Measurements from ENCODE around the gene SETD1A.

Gene SETD1A

DNA sequence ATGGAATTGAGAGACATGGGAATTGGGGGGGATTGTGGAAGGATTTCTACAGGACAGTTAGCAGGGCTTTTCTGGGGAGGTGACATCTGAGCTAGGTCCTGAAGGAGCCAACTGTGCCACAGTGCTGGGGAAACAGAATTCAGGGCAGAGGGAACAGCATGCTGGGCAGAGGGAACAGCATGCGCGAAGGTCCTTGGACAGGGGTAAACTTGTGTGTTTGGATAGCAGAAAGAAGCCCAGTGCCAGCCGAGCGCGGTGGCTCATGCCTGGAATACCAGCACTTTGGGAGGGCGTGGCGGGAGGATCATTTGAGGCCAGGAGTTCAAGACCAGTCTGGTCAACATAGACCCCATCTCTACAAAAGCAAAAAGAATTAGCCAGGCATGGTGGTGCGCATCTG is 49.0 kb downstream of the SETD1A start:
- Histone ChIP-seq H3K4me3 (replicated peaks; ENCODE audit: insufficient read depth, low read length) (no peak overlapping the region), H3K27ac (replicated peaks) (no peak overlapping the region), H3K27me3 (ENCODE audit: insufficient read depth, poor library complexity, severe bottlenecking) (peaks cover 40% of the 10 kb centered on the region)
- TF ChIP-seq, protein P1, sequence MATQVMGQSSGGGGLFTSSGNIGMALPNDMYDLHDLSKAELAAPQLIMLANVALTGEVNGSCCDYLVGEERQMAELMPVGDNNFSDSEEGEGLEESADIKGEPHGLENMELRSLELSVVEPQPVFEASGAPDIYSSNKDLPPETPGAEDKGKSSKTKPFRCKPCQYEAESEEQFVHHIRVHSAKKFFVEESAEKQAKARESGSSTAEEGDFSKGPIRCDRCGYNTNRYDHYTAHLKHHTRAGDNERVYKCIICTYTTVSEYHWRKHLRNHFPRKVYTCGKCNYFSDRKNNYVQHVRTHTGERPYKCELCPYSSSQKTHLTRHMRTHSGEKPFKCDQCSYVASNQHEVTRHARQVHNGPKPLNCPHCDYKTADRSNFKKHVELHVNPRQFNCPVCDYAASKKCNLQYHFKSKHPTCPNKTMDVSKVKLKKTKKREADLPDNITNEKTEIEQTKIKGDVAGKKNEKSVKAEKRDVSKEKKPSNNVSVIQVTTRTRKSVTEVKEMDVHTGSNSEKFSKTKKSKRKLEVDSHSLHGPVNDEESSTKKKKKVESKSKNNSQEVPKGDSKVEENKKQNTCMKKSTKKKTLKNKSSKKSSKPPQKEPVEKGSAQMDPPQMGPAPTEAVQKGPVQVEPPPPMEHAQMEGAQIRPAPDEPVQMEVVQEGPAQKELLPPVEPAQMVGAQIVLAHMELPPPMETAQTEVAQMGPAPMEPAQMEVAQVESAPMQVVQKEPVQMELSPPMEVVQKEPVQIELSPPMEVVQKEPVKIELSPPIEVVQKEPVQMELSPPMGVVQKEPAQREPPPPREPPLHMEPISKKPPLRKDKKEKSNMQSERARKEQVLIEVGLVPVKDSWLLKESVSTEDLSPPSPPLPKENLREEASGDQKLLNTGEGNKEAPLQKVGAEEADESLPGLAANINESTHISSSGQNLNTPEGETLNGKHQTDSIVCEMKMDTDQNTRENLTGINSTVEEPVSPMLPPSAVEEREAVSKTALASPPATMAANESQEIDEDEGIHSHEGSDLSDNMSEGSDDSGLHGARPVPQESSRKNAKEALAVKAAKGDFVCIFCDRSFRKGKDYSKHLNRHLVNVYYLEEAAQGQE (IDR thresholded peaks at IDR 0.05; ENCODE audit: insufficient replicate concordance, low read depth), result no peak
- TF ChIP-seq GABPA (IDR thresholded peaks at IDR 0.05; ENCODE audit: low read depth) (no peak), CTCF (IDR thresholded peaks at IDR 0.05; ENCODE audit: insufficient read depth, low read length) (no peak), SPI1 (IDR thresholded peaks at IDR 0.05; ENCODE audit: borderline replicate concordance, low read depth) (no peak), POLR2AphosphoS5 (IDR thresholded peaks at IDR 0.05; ENCODE audit: low read depth) (no peak)
- DNase-seq (ENCODE audit: low read depth in 1 of 2, low spot score in 1 of 2), result no peak

DNA sequence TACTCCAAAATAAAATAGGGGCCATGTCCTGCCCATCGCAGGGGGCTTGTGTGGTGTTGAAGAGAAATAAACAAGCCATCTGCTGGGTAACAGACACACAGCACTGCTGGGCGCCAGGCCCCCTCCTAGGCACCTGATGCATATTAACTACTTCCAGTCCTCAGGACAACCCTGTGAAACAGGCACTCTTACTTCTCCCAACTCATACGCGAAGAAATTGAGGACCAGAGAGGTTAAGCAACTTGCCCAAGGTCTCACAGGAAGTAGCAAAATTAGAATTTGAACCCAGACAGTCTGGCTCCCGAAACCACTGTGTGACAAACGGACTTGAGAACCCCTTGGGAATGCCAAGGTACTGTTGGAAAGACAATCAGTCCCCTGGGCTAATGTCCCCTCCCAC is 50.1 kb downstream of the SETD1A start:
- H3K4me3 ChIP-seq (replicated peaks; ENCODE audit: insufficient read depth, low read length), result no peak overlapping the region
- no peak overlapping the region for H3K27ac ChIP-seq (replicated peaks)
- no peak for DNase-seq (ENCODE audit: low read depth in 1 of 2, low spot score in 1 of 2)
- H3K27me3 ChIP-seq (ENCODE audit: insufficient read depth, poor library complexity, severe bottlenecking), result peaks cover 40% of the 10 kb centered on the region
- TF ChIP-seq, protein P1 (IDR thresholded peaks at IDR 0.05; ENCODE audit: insufficient replicate concordance, low read depth), result no peak
- TF ChIP-seq CTCF (IDR thresholded peaks at IDR 0.05; ENCODE audit: insufficient read depth, low read length) (no peak), GABPA (IDR thresholded peaks at IDR 0.05; ENCODE audit: low read depth) (no peak), POLR2AphosphoS5 (IDR thresholded peaks at IDR 0.05; ENCODE audit: low read depth) (no peak)

- no peak for TF ChIP-seq POLR2AphosphoS5 (IDR thresholded peaks at IDR 0.05; ENCODE audit: low read depth)
- TF ChIP-seq, protein P1 (IDR thresholded peaks at IDR 0.05; ENCODE audit: insufficient replicate concordance, low read depth), result no peak
- no peak for TF ChIP-seq SPI1 (IDR thresholded peaks at IDR 0.05; ENCODE audit: borderline replicate concordance, low read depth)
- no peak for TF ChIP-seq GABPA (IDR thresholded peaks at IDR 0.05; ENCODE audit: low read depth)
- TF ChIP-seq CTCF (IDR thresholded peaks at IDR 0.05; ENCODE audit: insufficient read depth, low read length), result no peak
- no peak overlapping the region for H3K4me3 ChIP-seq (replicated peaks; ENCODE audit: insufficient read depth, low read length)
Measured at GRCh38 chr16:31008149-31008548, 50.6 kb downstream of the SETD1A start.

More at GRCh38 chr16:31008149-31008548, 50.6 kb downstream of the SETD1A start:
- no peak for DNase-seq (ENCODE audit: low read depth in 1 of 2, low spot score in 1 of 2)
- peaks cover 40% of the 10 kb centered on the region for H3K27me3 ChIP-seq (ENCODE audit: insufficient read depth, poor library complexity, severe bottlenecking)
- H3K27ac ChIP-seq (replicated peaks), result no peak overlapping the region
